Body of pancreas (tissue), 4 donors: ENCODE results near the gene ADH1C.

Experiments
- CTCF ChIP-seq, 7 experiments: fragments of 450-650 bp in 4 of 7; fragments of 200-600 bp in 3 of 7; sonication (generic) in 3 of 7; IDR thresholded peaks; one replicate each; pipeline ENCODE4 v1.5.1; 2016 to 2019; ENCODE audit warnings: antibody characterized with exemption in 7 of 7
- POLR2A ChIP-seq, 3 donors: fragments of 450-650 bp; IDR thresholded peaks; one replicate each; pipeline ENCODE4 v1.6.1; 2016; ENCODE audit warnings: antibody characterized with exemption in 3 of 3, mild to moderate bottlenecking in 2 of 3

GRCh38 chr4:99317354-99317753 is 35.2 kb downstream of the ADH1C start:
- TF ChIP-seq CTCF (IDR thresholded peaks at IDR 0.05) (no peak), POLR2A (IDR thresholded peaks at IDR 0.05) (no peak)
